GM21576 (cell line): ENCODE measurements around the gene NABP2.
"Not testable (repeated sequence)": the region's sequence is repeated elsewhere in the genome, so short reads cannot be mapped to it uniquely, and the experiment has no call there.

Source experiments
- ATAC-seq: cut with Tn5 transposase; IDR thresholded peaks from one replicate; pipeline ENCODE4 v1.9.1; 2021; ENCODE audit warnings: mild to moderate bottlenecking, moderate library complexity; ENCODE audit not compliant: unreplicated experiment

Gene NABP2

GRCh38 chr12:56243731-56244181, 19.6 kb downstream of the NABP2 start:
- ATAC-seq, result no peak

- no peak for ATAC-seq
Measured at GRCh38 chr12:56244494-56244893, 20.4 kb downstream of the NABP2 start.

DNA sequence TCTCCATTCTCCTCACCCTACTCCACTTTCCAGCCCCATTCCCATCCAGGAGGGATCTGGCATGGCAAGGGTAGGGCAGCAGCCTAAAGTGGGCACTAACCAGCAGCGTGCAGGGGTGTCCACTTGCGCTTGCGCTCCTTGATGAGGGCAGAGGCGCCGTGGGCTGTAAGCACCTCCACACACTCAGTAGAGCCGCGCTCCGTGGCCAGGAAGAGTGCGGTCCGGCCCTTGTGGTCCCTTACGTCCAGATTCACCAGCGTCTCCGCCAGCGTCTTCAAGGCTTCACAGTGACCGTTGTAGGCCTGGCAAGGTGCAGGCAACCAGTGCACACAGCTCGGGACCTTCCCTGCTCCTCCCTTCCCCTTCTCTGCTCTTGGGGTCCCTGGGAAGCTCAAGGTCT, 23.8 kb downstream of the NABP2 start:
- ATAC-seq, result no peak

DNA sequence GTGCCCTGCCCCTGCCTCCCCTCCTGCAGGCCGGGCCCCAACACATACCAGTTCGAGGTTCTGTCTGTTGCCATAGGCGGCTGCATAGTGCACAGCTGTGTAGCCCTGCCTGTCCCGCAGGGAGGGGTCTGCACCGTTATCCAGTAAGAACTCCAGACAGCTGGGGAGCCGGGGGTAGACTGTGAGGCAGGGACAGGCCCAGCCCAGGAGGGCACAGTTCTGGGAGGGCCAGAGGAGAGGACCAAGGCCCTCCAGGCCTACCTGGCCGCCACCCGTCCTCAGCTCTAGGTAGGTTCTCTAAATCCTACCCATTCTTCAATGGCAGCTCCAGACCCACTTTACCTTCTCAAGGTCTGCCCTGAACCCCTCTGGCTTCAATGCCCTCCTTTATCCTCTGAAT, 24.6 kb downstream of the NABP2 start:
- ATAC-seq, result no peak

GRCh38 chr12:56252649-56253048, 28.5 kb downstream of the NABP2 start:
- ATAC-seq, result no peak

DNA sequence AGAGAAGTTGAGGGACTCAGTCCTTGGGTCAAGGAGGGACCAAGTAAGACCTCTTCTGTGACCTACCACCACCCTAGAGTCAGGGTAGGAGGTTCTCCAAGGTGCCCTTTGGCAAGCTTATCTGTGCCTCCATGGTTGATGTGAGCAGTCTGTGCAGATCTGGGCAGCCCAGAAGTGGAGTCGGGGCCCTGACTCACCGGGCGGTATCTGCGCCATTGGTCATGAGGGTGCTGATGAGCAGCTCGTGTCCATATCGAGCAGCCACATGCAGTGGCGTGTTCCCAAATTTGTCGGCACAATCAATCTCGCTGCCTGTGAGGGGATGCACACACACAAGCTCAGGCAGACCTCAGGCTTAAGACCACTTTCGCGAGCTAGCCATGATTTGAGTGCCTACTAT, 28.9 kb downstream of the NABP2 start:
- no peak for ATAC-seq

DNA sequence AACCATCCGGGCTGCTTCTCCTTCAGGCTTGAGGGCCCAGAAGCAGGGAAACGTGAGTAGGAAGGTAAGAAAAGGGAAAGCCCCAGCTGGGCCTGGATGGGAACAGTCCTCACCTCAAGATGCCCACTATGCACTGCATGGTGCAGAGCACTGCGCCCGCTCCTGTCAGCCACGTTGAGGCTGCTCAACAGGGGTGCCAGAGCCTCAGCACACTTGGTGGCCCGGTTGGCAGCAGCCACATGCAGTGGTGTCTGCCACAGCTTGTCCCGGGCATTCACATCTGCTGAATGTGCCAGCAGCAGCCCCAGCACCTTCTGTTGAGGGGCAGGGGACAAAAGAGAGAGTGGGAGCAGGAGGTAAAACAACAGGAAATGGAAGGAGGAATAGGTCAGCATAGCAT, 31.5 kb downstream of the NABP2 start:
- ATAC-seq, result no peak

DNA sequence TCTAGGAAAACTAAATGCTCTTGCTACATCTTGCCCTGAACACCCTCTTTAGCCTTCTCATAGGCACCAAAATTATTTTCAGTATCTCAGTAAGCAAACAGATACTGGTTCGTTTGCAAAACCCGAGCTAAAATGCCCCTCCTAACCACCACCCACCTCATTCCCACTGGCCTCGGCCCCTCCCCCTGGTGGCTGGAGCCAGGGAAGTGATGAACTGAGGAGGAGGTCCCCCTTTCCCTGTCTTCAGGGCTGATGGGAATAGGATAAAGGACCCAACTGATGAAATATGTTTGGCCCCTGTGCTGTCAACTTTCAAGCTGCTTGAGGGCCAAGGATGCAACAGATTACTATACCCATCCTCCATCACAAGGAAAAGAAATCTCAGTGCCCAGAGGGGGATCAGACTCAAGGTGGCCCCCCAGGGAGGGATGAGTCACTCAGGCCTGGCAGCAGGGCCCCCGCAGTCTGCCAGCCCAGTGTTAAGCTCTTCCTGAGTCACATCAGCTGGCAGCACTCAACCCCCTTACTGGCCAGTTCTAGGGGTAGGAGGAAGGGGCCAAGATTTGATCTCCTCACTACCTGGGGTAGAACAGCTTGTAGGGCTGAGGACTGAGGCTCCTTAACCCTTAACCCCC, 32.3 kb downstream of the NABP2 start:
- ATAC-seq, result no peak

DNA sequence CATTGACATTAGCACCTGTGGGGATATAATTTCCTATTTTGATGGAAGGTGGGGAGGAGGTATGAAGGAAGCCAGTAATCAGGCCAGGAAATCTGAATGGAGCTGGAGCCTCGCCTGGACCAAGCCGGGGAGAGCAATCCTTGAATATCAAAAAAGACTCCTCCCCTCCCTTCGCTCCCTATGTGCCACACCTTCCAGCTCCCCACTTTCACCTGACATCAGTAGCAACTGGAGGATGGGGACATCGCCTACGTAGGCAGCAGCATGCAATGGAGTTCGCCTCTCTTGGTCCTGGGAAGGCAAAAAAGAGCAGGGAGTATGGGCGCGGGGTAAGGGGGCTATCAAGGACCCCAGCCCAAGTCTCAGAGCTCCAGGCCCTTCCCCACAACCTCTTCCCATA, 32.9 kb downstream of the NABP2 start:
- no peak for ATAC-seq

GRCh38 chr12:56257491-56258067, 33.4 kb downstream of the NABP2 start:
- peak; percentile 12 for ATAC-seq

GRCh38 chr12:56258068-56258819, 34.1 kb downstream of the NABP2 start, which contains the start of gene ANKRD52:
Gene ANKRD52, minus strand, starts transcription at chr12:56258384. Its CDS starts 115 bp downstream, at chr12:56258269.
- peak; percentile 77 for ATAC-seq

GRCh38 chr12:56258820-56259183, 34.7 kb downstream of the NABP2 start:
- peak; percentile 2 for ATAC-seq

DNA sequence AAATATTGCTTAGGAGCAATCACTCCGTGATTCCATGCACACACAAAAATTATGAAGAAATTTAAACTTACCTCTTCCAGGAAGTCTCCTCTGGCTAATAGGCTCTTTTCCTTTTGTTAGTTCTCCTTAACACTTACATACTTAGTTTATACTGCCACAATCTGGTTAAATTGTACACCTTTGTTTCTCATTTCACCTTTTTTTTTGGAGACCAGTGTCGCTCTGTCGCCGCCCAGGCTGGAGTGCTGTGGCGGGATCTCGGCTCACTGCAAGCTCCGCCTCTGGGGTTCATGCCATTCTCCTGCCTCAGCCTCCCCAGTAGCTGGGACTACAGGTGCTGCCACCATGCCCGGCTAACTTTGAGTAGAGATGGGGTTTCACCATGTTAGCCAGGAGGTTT, 36.2 kb downstream of the NABP2 start:
- ATAC-seq, result no peak

DNA sequence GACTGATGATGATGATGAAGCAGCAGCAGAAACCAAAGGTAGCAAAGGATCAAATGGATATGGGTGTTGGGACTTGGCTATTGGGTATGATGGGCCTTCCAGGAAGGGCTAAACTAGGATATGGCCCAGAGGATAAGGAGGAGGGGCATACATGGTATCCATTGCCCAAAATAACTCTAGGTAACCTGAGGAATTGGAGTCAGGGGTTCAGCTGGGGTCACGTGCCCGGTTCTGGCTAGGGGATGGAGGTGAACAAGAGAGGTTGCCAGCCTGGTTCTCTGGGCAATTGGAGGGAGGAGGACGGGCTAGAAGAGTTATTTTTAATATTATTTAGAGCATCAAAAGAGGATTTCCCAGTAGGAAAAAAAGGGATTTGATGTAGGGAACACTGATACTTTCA, 36.8 kb downstream of the NABP2 start:
- ATAC-seq, result no peak

DNA sequence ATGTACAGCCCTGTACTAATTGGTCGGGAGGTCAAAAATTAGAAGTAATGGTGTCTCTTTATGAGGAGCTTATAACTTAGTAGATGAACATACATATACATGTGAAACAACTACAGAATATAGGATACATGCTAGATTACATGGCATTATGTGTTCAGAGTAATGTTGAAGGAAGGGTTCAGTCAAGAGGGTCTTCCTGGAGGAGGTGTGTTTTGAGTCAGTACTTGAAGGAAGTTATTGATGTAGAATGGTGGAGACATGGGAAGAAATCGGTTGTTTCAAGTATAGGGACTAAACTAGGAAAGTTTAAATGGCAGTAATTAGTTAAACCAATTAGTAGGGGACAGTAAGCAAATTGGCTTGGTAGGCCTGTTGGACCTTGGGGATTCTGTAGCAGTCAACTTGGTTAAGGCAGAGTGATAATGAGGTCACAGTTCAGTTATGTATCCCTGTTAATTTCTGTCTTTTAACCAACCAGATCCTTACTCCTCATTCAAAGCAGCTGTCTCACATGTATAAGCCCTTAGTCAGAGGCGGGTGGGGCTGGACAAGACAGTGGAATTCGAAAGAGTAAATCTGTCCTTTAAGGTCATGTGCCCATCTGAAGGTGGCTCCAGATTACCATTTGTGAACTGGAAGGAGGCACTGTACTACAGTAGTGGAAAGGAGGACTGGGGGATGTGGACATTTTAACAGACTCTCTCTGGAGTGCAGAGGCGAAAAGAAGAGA, 37.5 kb downstream of the NABP2 start:
- ATAC-seq, result no peak

- ATAC-seq, result not testable (repeated sequence)
Measured at GRCh38 chr12:56262955-56263354, 38.8 kb downstream of the NABP2 start.

DNA sequence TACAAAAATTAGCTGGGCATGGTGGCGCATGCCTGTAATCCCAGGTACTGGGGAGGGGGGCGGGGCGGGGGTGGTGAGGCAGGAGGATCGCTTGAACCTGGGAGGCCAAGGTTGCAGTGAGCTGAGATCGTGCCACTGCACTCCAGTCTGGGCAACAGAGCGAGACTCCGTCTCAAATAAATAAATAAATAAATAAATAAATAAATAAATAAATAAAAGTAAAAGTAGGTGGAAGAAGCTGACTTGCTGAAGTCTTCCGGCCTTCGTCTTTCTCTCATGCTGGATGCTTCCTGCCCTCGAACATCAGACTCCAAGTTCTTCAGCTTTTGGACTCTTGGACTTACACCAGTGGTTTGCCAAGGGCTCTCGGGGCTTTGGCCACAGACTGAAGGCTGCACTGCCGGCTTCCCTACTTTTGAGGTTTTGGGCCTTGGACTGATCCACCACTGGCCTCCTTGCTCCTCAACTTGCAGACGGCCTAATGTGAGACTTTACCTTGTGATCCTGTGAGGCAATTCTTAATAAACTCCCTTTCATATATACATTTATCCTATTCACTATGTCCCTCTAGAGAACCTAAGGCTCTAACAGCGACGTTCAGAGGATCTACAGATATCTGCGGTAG, 42.0 kb downstream of the NABP2 start:
- ATAC-seq, result not testable (repeated sequence)

- ATAC-seq, result peak; percentile 78
Measured at GRCh38 chr12:56266693-56267442, 42.7 kb downstream of the NABP2 start, which contains the start of gene COQ10A. Gene COQ10A, plus strand, starts transcription at chr12:56266942. Its CDS starts 177 bp downstream, at chr12:56267119.

DNA sequence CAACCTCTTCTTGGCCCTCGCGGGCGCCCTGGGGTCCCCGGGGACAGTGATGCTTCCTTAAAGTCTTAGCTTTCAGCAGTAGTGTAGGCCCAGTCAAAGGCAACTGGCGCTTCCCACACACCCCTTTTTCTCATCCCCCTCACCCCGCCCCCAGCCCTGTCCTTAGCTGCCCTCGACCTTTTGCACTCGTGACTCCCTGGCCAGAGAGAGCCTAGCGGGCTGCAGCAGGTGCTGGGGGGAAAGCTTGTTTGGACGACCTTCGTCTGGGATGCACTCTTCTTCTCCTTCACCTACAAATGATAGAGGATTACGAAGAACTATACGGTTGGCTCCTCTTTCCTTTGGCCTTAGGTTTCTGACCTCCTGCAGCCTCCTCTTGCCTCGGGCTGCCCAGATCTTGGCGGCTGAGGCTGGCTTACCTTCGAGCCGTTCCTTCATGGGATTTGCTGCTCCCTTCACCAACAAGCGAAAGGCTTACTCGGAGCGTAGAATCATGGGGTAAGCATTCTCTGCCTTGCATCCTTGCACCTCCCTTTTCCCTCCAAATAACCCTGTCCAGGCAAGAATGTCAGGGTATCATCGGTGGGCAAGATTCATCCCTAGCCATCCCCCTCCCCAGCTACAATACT, 43.4 kb downstream of the NABP2 start:
- ATAC-seq, result peak; percentile 10

GRCh38 chr12:56271031-56271430, 46.9 kb downstream of the NABP2 start:
- ATAC-seq, result no peak
